ENCODE results near the gene AGTPBP1.
"Not testable (repeated sequence)": the region's sequence is repeated elsewhere in the genome, so short reads cannot be mapped to it uniquely, and the experiment has no call there.

The AGTPBP1 gene, protein sequence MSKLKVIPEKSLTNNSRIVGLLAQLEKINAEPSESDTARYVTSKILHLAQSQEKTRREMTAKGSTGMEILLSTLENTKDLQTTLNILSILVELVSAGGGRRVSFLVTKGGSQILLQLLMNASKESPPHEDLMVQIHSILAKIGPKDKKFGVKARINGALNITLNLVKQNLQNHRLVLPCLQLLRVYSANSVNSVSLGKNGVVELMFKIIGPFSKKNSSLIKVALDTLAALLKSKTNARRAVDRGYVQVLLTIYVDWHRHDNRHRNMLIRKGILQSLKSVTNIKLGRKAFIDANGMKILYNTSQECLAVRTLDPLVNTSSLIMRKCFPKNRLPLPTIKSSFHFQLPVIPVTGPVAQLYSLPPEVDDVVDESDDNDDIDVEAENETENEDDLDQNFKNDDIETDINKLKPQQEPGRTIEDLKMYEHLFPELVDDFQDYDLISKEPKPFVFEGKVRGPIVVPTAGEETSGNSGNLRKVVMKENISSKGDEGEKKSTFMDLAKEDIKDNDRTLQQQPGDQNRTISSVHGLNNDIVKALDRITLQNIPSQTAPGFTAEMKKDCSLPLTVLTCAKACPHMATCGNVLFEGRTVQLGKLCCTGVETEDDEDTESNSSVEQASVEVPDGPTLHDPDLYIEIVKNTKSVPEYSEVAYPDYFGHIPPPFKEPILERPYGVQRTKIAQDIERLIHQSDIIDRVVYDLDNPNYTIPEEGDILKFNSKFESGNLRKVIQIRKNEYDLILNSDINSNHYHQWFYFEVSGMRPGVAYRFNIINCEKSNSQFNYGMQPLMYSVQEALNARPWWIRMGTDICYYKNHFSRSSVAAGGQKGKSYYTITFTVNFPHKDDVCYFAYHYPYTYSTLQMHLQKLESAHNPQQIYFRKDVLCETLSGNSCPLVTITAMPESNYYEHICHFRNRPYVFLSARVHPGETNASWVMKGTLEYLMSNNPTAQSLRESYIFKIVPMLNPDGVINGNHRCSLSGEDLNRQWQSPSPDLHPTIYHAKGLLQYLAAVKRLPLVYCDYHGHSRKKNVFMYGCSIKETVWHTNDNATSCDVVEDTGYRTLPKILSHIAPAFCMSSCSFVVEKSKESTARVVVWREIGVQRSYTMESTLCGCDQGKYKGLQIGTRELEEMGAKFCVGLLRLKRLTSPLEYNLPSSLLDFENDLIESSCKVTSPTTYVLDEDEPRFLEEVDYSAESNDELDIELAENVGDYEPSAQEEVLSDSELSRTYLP

DNA sequence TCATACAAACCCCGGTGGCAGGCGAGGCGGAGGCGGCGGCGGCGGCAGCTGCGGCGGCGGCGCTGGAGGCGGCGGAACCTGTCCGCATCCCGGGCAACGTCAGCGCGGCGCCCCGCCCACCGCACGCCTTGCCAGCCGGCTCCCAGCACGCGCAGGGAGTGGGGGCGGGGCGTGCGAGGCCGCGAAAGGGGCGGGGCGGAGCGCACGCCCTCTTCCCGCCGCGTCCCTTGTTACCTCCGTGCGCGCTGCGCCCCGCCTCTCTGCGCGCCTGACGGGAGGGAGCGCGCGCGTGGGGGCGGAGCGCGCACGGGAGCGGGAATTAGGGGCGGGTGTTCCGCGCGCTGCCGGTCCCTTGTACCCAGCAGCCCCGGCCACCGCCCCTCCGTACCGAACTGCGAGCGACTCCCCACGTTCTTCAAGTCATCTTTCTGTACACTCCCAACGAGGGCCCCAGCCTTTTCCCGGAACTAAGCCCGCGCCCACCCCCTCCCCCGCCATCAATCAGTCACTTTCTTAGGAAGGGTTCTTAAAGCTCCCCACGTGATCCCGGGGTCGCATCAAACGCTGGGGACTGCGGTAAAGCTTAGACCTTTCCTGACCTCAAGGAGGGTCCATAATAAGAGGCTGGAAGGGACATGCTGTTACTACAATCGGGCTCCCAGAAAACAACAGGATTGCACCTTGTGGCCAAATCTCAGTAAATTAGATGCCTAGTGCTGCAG lies at the start of gene AGTPBP1:
AGTPBP1 (minus strand) TSS at position 80 of the 722 bp plus-strand sequence. CDS start 29,421 bp downstream, outside the sequence.
- in situ Hi-C loops (cut with MboI; ENCODE audit: low sequenced_read_pairs) = no loop called here

GRCh38 chr9:85786116-85786515 lies 44.4 kb upstream of the AGTPBP1 start:
- in situ Hi-C loops (cut with MboI; ENCODE audit: low sequenced_read_pairs) = not testable (repeated sequence)

DNA sequence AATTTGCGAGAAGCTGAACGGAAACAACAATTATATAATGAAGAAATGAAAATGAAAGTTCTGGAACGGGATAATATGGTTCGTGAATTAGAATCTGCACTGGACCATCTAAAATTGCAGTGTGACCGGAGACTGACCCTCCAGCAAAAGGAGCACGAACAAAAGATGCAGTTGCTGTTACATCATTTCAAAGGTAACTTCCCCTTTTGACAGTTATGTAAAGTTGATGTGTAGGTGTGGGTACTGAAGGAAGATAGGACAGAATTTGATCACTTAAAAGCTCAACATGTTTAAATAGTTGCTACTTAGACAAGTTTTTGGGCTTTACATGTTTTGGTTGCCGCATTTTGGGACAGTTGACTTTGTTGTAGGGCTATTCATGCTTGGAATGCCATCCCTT lies 32.1 kb upstream of the AGTPBP1 start:
- in situ Hi-C loops (cut with MboI; ENCODE audit: low sequenced_read_pairs) = not testable (repeated sequence)

DNA sequence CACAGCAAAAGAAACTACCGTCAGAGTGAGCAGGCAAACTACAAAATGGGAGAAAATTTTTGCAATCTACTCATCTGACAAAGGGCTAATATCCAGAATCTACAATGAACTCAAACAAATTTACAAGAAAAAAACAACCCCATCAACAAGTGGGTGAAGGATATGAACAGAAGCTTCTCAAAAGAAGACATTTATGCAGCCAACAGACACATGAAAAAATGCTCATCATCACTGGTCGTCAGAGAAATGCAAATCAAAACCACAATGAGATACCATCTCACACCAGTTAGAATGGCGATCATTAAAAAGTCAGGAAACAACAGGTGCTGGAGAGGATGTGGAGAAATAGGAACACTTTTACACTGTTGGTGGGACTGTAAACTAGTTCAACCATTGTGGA lies 20.0 kb upstream of the AGTPBP1 start:
- in situ Hi-C loops (cut with MboI; ENCODE audit: low sequenced_read_pairs) = not testable (repeated sequence)

- in situ Hi-C loops (cut with MboI; ENCODE audit: low sequenced_read_pairs) = not testable (repeated sequence)
Measured at GRCh38 chr9:85757716-85758115, 16.0 kb upstream of the AGTPBP1 start.

DNA sequence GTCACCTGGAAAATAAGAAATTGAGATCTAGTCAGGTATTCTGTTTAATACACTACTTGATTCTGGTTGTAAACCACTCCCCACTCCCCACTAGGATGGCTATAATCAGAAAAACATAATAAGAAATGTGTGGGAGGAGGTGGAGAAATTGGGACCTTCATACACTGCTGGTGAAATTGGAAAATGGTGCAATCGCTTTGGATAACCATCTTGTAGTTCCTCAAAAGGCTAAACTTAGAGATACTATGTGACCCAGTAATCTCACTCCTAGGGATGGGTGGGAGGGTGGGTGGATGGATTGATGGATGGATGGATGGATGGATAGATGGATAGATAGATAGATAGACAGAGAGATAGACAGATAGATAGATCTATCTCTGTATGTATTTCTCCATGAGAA lies 14.5 kb upstream of the AGTPBP1 start:
- in situ Hi-C loops (cut with MboI; ENCODE audit: low sequenced_read_pairs) = not testable (repeated sequence)

DNA sequence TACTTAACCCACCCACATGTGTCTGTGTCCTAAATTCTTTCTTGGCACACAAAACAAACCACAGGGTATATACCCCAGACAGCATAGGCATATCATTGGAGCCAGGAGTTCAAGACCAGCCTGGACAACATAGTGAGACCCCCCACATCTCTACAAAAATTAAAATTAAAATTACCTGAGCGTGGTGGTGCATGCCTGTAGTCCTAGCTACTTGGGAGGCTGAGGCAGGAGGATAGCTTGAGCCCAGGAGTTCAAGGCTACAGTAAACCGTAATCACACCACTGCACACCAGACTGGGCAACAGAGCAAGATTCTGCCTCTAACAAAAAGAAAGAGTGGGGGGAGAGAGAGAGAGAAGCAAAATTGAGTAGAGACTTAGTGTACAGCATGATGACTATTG lies 4.6 kb upstream of the AGTPBP1 start:
- in situ Hi-C loops (cut with MboI; ENCODE audit: low sequenced_read_pairs) = no loop called here

GRCh38 chr9:85745203-85745602 lies 3.4 kb upstream of the AGTPBP1 start:
- in situ Hi-C loops (cut with MboI; ENCODE audit: low sequenced_read_pairs) = no loop called here

GRCh38 chr9:85744480-85744879 lies 2.7 kb upstream of the AGTPBP1 start:
- in situ Hi-C loops (cut with MboI; ENCODE audit: low sequenced_read_pairs) = no loop called here

- in situ Hi-C loops (cut with MboI; ENCODE audit: low sequenced_read_pairs) = no loop called here
Measured at GRCh38 chr9:85743275-85744128, 1.7 kb upstream of the AGTPBP1 start.

DNA sequence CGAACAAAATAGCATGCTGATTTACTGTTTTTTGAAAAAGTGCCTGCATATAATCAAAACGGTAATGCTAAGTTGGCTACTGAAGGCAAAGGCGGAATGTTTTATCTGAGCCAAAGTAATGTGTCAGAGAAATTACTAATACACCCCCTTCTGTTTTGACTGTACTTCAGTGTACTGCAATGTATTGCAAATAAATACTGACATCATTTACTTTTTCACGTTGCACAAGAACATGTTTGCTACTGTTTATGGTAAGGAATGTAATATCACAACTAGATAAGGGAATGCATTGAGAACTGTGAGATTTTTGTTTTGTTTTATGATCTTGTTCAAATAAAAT lies 813 bp upstream of the AGTPBP1 start:
- in situ Hi-C loops (cut with MboI; ENCODE audit: low sequenced_read_pairs) = no loop called here

DNA sequence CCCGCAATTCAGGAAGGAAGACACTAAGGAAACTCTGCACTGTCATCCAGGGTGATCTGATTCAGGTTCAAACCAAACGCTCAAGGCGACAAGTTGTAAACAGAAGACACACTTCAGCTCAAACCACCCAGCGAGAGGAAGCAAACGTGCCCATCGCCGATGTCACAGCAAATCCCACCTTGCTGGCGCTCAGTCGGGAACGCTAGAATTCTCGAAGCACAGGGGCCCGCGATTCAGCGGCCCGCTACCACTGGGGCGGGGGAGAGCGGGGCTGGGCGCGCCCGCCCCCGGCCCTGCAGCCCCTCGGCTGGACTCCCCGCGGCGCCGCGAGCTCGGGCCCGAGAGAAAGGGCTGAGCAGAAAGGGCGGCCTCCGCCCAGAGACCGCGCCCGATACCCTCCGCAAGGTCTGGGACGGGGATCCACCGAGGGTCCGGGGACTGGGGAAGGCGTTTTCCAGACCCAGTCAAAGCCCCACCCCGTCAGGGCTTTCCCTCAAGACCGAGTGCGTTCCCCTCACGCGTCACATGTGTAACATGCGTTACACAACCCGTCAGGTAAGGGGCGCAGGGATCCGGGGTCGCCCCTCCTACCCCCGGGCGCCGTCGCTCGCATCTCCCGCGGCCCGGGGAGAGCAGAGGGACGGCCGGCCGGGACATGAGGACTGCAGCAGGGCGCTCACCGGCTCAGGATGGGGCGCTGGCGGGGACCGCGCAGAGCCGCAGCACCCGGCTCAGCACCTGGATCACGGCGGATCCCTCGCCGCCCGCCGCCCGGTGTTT lies 469 bp downstream of the AGTPBP1 start:
- in situ Hi-C loops (cut with MboI; ENCODE audit: low sequenced_read_pairs) = no loop called here

GRCh38 chr9:85740787-85741094 lies 1.0 kb downstream of the AGTPBP1 start:
- in situ Hi-C loops (cut with MboI; ENCODE audit: low sequenced_read_pairs) = no loop called here

GRCh38 chr9:85738509-85738908 lies 3.2 kb downstream of the AGTPBP1 start:
- in situ Hi-C loops (cut with MboI; ENCODE audit: low sequenced_read_pairs) = no loop called here

GRCh38 chr9:85737671-85738070 lies 4.1 kb downstream of the AGTPBP1 start:
- in situ Hi-C loops (cut with MboI; ENCODE audit: low sequenced_read_pairs) = no loop called here

GRCh38 chr9:85730916-85731630 lies 10.7 kb downstream of the AGTPBP1 start:
- in situ Hi-C loops (cut with MboI; ENCODE audit: low sequenced_read_pairs) = no loop called here

DNA sequence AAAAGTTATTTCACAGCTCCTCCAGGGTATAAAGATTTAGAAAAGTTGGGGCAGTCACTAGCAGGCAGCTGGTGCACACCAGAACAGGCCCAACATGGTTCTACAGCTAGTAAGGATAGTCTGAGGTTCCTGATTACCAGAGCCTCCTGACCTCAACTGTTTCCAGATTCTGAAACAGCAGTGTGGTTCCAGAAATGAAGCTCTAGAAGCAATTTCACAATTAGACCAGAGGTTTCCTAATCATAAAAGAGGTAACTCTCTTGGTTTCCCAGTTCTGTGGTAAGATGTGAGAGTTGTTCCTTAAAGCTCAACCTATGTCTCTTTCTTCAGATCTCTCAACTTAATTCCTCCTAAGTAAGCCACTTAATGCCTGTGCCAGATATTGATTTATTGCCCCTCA lies 11.9 kb downstream of the AGTPBP1 start:
- in situ Hi-C loops (cut with MboI; ENCODE audit: low sequenced_read_pairs) = no loop called here

DNA sequence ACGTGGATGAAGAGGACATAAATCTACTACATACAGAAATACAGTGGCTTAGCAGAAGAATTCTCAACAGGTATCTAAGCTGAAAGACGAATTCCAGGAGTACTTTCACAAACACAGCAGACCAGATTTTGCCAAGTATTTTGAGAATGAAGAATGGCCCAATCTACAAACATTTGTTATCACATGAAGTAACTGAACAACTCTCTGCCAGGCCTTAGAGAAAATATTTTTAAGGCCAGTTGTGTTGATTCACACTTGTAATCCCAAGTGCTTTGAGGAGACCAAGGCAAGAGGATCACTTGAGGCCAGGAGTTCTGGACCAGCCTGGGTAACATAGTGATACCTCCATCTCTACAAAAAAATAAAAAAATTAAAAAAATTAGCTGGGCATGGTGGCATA lies 14.3 kb downstream of the AGTPBP1 start:
- in situ Hi-C loops (cut with MboI; ENCODE audit: low sequenced_read_pairs) = no loop called here

DNA sequence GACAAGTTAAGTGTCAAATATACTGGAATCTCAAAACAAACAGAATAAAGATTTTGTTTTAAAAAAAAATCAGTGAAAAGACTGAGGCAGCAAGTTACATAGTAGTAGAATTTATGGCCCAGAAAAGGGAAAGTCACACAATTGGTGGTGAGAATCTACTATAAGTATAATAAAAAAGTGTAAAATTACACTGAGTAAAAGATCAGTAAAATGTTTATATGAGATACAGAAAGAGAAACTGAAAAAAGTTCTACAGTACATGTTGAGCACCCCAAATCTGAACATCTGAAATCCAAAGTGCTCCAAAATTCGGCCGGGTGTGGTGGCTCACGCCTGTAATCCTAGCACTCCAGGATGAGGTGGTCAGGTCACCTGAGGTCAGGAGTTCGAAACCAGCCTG lies 15.0 kb downstream of the AGTPBP1 start:
- in situ Hi-C loops (cut with MboI; ENCODE audit: low sequenced_read_pairs) = no loop called here
